ENCODE measurements around the gene SLC35F5.

DNA sequence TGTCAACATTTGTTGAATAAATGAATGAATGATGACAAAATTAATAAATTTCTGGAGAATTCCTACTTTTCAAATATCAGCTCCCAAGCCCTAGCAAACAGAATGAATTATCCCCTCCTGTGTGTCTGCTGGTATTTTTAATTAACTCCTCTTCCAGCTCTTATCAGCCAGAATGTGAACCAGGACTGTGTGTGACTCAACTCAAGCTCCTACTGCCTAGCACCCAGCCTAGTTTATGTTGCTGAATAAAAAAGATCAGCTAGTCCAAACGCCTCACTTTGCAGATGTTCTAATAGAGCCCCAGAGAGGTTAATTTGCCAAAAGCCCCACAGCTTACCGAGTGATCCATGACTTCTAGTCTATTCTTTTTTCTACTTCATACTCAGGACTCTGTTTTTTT lies 79.1 kb downstream of the SLC35F5 start:
- no peak for TF ChIP-seq CTCF (IDR thresholded peaks at IDR 0.05 in 2 of 3, conservative IDR thresholded peaks at IDR 0.05 in 1 of 3; ENCODE audit: borderline replicate concordance in 1 of 3, insufficient read depth in 1 of 3, low read depth in 2 of 3, low read length in 2 of 3)
- TF ChIP-seq, protein P1, sequence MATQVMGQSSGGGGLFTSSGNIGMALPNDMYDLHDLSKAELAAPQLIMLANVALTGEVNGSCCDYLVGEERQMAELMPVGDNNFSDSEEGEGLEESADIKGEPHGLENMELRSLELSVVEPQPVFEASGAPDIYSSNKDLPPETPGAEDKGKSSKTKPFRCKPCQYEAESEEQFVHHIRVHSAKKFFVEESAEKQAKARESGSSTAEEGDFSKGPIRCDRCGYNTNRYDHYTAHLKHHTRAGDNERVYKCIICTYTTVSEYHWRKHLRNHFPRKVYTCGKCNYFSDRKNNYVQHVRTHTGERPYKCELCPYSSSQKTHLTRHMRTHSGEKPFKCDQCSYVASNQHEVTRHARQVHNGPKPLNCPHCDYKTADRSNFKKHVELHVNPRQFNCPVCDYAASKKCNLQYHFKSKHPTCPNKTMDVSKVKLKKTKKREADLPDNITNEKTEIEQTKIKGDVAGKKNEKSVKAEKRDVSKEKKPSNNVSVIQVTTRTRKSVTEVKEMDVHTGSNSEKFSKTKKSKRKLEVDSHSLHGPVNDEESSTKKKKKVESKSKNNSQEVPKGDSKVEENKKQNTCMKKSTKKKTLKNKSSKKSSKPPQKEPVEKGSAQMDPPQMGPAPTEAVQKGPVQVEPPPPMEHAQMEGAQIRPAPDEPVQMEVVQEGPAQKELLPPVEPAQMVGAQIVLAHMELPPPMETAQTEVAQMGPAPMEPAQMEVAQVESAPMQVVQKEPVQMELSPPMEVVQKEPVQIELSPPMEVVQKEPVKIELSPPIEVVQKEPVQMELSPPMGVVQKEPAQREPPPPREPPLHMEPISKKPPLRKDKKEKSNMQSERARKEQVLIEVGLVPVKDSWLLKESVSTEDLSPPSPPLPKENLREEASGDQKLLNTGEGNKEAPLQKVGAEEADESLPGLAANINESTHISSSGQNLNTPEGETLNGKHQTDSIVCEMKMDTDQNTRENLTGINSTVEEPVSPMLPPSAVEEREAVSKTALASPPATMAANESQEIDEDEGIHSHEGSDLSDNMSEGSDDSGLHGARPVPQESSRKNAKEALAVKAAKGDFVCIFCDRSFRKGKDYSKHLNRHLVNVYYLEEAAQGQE (IDR thresholded peaks at IDR 0.05; ENCODE audit: low read depth), result no peak
- no peak for TF ChIP-seq POLR2A (IDR thresholded peaks at IDR 0.05; ENCODE audit: borderline replicate concordance, extremely low read depth, insufficient read depth, insufficient read length)
- no peak for TF ChIP-seq POLR2AphosphoS5 (IDR thresholded peaks at IDR 0.05; ENCODE audit: low read depth, low read length)
